ENCODE measurements around the gene NOG. TPM values are rescaled to one million over a fixed set of nuclear protein-coding genes. Genes with fewer than 3 reads are reported as not detected.

The NOG gene
- total RNA-seq, 1 donor from 2014 or later: 75.6 TPM

GRCh38 chr17:56570199-56570598 lies 23.3 kb upstream of the NOG start:
- DNase-seq (ENCODE audit: low read depth): no peak
- H3K4me3 ChIP-seq (ENCODE audit: low read depth, low read length): no peak overlapping the region
- TF ChIP-seq CTCF (conservative IDR thresholded peaks at IDR 0.05; ENCODE audit: low read depth, low read length): no peak

GRCh38 chr17:56571456-56571855 lies 22.0 kb upstream of the NOG start:
- TF ChIP-seq CTCF (conservative IDR thresholded peaks at IDR 0.05; ENCODE audit: low read depth, low read length): no peak

GRCh38 chr17:56577190-56577842 lies 16.2 kb upstream of the NOG start:
- DNase-seq (ENCODE audit: low read depth): no peak
- H3K4me3 ChIP-seq (ENCODE audit: low read depth, low read length): no peak overlapping the region

More at GRCh38 chr17:56571456-56571855, 22.0 kb upstream of the NOG start:
- DNase-seq (ENCODE audit: low read depth): no peak
- no peak overlapping the region for H3K4me3 ChIP-seq (ENCODE audit: low read depth, low read length)

GRCh38 chr17:56577843-56578204 lies 15.7 kb upstream of the NOG start:
- no peak for DNase-seq (ENCODE audit: low read depth)
- TF ChIP-seq CTCF (conservative IDR thresholded peaks at IDR 0.05; ENCODE audit: low read depth, low read length): no peak
- H3K4me3 ChIP-seq (ENCODE audit: low read depth, low read length): no peak overlapping the region

More at GRCh38 chr17:56577190-56577842, 16.2 kb upstream of the NOG start:
- TF ChIP-seq CTCF (conservative IDR thresholded peaks at IDR 0.05; ENCODE audit: low read depth, low read length): no peak

- DNase-seq (ENCODE audit: low read depth): no peak
- no peak overlapping the region for H3K4me3 ChIP-seq (ENCODE audit: low read depth, low read length)
- TF ChIP-seq CTCF (conservative IDR thresholded peaks at IDR 0.05; ENCODE audit: low read depth, low read length): no peak
Measured at GRCh38 chr17:56581635-56582627, 11.6 kb upstream of the NOG start.

GRCh38 chr17:56583772-56584171 lies 9.7 kb upstream of the NOG start:
- TF ChIP-seq CTCF (conservative IDR thresholded peaks at IDR 0.05; ENCODE audit: low read depth, low read length): no peak
- no peak overlapping the region for H3K4me3 ChIP-seq (ENCODE audit: low read depth, low read length)

More at GRCh38 chr17:56583772-56584171, 9.7 kb upstream of the NOG start:
- no peak for DNase-seq (ENCODE audit: low read depth)

Data from epithelial cell of proximal tubule (primary cell).